ENCODE measurements around the gene TSPAN11. TPM values are rescaled to one million over a fixed set of nuclear protein-coding genes. Genes with fewer than 3 reads are reported as not detected.

Gene TSPAN11
- total and polyA plus RNA-seq, 2 experiments from 2014 or later = 2.1 to 6.0 TPM

DNA sequence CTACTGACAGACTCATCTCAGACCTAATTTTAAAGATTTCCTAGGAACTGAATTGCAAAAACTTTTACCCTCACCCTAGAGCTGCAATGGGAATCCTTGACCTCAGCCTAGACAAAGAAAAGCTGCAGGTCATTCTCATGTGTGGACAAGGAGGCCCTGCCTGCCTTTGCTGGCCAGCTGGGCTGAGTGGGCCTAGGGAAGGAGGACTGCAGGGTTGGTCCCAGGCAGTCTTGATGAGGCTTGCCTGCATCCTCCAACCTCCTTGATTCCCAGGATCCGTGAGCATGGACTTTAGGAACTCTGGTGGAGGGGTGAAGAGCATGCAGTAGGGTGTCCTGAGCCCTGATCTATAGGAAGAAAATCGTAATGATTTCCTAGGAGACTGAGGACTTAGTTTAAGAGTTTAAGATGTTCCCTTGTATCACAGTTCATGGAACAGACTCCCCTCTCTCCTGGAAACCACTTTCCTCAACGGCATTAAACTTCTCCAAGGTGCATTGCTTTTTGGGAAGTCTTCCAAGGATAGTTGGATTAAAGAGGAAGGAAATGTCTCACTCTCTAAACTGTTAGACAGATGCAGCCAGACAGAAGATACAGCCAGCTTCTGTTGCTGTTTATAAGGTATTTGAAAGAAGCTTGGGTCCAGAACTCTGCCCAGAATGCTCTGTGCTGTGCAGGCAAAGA, 91.7 kb downstream of the TSPAN11 start:
- Histone ChIP-seq H3F3A (replicated peaks; ENCODE audit: low read depth) (no peaks in the 10 kb centered on the region), H3K9me2 (ENCODE audit: insufficient read depth) (no peaks in the 10 kb centered on the region), H3K79me2 (replicated peaks; ENCODE audit: insufficient read depth) (no peaks in the 10 kb centered on the region), H2AFZ (no peak overlapping the region), H3K4me2 (no peak overlapping the region), H3K4me1 (ENCODE audit: insufficient read depth) (no peaks in the 10 kb centered on the region), H3K4me3 (no peak overlapping the region), H3K27me3 (ENCODE audit: insufficient read depth) (no peaks in the 10 kb centered on the region), H3K36me3 (ENCODE audit: insufficient read depth) (no peaks in the 10 kb centered on the region), H3K27ac (ENCODE audit: low read depth) (no peak overlapping the region), H4K20me1 (replicated peaks; ENCODE audit: insufficient read depth) (no peaks in the 10 kb centered on the region)
- Mint-ChIP-seq H3K27me3 (ENCODE audit: insufficient read depth, low read depth, poor library complexity) (peaks cover 8% of the 10 kb centered on the region), H3K9me3 (peaks cover 6% of the 10 kb centered on the region; the same call in 2 of the 3 replicates), H3K27ac (no peak overlapping the region), H3K4me1 (peaks cover 22% of the 10 kb centered on the region; the same call in 2 of the 3 replicates), H3K36me3 (ENCODE audit: low read depth) (peaks cover 6% of the 10 kb centered on the region; the same call in 2 of the 3 replicates), H3K4me3 (no peak overlapping the region)
- no peak for DNase-seq (ENCODE audit: low spot score)
- TF ChIP-seq ZNF331 (CRISPR knock-in tag; IDR thresholded peaks at IDR 0.05; ENCODE audit: low read depth) (no peak), JUNB (IDR thresholded peaks at IDR 0.05; ENCODE audit: unreplicated experiment) (no peak), EZH2 (IDR thresholded peaks at IDR 0.05; ENCODE audit: low read depth, unreplicated experiment) (no peak), ZNF114 (CRISPR knock-in tag; IDR thresholded peaks at IDR 0.05) (no peak), EZH2phosphoT487 (IDR thresholded peaks at IDR 0.05; ENCODE audit: unreplicated experiment) (no peak), CREB1 (CRISPR knock-in tag; IDR thresholded peaks at IDR 0.05; ENCODE audit: low read depth) (no peak), POLR2AphosphoS5 (IDR thresholded peaks at IDR 0.05; ENCODE audit: low read depth) (no peak), NANOG (IDR thresholded peaks at IDR 0.05; ENCODE audit: borderline replicate concordance) (no peak), STAT1 (IDR thresholded peaks at IDR 0.05; ENCODE audit: unreplicated experiment) (no peak)
- TF ChIP-seq, protein P1, sequence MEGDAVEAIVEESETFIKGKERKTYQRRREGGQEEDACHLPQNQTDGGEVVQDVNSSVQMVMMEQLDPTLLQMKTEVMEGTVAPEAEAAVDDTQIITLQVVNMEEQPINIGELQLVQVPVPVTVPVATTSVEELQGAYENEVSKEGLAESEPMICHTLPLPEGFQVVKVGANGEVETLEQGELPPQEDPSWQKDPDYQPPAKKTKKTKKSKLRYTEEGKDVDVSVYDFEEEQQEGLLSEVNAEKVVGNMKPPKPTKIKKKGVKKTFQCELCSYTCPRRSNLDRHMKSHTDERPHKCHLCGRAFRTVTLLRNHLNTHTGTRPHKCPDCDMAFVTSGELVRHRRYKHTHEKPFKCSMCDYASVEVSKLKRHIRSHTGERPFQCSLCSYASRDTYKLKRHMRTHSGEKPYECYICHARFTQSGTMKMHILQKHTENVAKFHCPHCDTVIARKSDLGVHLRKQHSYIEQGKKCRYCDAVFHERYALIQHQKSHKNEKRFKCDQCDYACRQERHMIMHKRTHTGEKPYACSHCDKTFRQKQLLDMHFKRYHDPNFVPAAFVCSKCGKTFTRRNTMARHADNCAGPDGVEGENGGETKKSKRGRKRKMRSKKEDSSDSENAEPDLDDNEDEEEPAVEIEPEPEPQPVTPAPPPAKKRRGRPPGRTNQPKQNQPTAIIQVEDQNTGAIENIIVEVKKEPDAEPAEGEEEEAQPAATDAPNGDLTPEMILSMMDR (conservative IDR thresholded peaks at IDR 0.05; ENCODE audit: low read depth in 2 of 2) = no peak
- TF ChIP-seq, protein P2, sequence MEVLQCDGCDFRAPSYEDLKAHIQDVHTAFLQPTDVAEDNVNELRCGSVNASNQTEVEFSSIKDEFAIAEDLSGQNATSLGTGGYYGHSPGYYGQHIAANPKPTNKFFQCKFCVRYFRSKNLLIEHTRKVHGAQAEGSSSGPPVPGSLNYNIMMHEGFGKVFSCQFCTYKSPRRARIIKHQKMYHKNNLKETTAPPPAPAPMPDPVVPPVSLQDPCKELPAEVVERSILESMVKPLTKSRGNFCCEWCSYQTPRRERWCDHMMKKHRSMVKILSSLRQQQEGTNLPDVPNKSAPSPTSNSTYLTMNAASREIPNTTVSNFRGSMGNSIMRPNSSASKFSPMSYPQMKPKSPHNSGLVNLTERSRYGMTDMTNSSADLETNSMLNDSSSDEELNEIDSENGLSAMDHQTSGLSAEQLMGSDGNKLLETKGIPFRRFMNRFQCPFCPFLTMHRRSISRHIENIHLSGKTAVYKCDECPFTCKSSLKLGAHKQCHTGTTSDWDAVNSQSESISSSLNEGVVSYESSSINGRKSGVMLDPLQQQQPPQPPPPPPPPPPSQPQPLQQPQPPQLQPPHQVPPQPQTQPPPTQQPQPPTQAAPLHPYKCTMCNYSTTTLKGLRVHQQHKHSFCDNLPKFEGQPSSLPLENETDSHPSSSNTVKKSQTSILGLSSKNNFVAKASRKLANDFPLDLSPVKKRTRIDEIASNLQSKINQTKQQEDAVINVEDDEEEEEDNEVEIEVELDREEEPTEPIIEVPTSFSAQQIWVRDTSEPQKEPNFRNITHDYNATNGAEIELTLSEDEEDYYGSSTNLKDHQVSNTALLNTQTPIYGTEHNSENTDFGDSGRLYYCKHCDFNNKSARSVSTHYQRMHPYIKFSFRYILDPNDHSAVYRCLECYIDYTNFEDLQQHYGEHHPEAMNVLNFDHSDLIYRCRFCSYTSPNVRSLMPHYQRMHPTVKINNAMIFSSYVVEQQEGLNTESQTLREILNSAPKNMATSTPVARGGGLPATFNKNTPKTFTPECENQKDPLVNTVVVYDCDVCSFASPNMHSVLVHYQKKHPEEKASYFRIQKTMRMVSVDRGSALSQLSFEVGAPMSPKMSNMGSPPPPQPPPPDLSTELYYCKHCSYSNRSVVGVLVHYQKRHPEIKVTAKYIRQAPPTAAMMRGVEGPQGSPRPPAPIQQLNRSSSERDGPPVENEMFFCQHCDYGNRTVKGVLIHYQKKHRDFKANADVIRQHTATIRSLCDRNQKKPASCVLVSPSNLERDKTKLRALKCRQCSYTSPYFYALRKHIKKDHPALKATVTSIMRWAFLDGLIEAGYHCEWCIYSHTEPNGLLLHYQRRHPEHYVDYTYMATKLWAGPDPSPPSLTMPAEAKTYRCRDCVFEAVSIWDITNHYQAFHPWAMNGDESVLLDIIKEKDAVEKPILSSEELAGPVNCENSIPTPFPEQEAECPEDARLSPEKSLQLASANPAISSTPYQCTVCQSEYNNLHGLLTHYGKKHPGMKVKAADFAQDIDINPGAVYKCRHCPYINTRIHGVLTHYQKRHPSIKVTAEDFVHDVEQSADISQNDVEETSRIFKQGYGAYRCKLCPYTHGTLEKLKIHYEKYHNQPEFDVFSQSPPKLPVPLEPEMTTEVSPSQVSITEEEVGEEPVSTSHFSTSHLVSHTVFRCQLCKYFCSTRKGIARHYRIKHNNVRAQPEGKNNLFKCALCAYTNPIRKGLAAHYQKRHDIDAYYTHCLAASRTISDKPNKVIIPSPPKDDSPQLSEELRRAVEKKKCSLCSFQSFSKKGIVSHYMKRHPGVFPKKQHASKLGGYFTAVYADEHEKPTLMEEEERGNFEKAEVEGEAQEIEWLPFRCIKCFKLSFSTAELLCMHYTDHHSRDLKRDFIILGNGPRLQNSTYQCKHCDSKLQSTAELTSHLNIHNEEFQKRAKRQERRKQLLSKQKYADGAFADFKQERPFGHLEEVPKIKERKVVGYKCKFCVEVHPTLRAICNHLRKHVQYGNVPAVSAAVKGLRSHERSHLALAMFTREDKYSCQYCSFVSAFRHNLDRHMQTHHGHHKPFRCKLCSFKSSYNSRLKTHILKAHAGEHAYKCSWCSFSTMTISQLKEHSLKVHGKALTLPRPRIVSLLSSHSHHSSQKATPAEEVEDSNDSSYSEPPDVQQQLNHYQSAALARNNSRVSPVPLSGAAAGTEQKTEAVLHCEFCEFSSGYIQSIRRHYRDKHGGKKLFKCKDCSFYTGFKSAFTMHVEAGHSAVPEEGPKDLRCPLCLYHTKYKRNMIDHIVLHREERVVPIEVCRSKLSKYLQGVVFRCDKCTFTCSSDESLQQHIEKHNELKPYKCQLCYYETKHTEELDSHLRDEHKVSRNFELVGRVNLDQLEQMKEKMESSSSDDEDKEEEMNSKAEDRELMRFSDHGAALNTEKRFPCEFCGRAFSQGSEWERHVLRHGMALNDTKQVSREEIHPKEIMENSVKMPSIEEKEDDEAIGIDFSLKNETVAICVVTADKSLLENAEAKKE (CRISPR knock-in tag; IDR thresholded peaks at IDR 0.05) = no peak
- TF ChIP-seq, protein P3, sequence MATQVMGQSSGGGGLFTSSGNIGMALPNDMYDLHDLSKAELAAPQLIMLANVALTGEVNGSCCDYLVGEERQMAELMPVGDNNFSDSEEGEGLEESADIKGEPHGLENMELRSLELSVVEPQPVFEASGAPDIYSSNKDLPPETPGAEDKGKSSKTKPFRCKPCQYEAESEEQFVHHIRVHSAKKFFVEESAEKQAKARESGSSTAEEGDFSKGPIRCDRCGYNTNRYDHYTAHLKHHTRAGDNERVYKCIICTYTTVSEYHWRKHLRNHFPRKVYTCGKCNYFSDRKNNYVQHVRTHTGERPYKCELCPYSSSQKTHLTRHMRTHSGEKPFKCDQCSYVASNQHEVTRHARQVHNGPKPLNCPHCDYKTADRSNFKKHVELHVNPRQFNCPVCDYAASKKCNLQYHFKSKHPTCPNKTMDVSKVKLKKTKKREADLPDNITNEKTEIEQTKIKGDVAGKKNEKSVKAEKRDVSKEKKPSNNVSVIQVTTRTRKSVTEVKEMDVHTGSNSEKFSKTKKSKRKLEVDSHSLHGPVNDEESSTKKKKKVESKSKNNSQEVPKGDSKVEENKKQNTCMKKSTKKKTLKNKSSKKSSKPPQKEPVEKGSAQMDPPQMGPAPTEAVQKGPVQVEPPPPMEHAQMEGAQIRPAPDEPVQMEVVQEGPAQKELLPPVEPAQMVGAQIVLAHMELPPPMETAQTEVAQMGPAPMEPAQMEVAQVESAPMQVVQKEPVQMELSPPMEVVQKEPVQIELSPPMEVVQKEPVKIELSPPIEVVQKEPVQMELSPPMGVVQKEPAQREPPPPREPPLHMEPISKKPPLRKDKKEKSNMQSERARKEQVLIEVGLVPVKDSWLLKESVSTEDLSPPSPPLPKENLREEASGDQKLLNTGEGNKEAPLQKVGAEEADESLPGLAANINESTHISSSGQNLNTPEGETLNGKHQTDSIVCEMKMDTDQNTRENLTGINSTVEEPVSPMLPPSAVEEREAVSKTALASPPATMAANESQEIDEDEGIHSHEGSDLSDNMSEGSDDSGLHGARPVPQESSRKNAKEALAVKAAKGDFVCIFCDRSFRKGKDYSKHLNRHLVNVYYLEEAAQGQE (IDR thresholded peaks at IDR 0.05; ENCODE audit: unreplicated experiment) = no peak
- TF ChIP-seq, protein P4, sequence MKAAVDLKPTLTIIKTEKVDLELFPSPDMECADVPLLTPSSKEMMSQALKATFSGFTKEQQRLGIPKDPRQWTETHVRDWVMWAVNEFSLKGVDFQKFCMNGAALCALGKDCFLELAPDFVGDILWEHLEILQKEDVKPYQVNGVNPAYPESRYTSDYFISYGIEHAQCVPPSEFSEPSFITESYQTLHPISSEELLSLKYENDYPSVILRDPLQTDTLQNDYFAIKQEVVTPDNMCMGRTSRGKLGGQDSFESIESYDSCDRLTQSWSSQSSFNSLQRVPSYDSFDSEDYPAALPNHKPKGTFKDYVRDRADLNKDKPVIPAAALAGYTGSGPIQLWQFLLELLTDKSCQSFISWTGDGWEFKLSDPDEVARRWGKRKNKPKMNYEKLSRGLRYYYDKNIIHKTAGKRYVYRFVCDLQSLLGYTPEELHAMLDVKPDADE (IDR thresholded peaks at IDR 0.05) = no peak
- ATAC-seq = no peak

Data from GM23338 (cell line).